HepG2 (cell line): ENCODE measurements around the gene PRSS33. TPM values are rescaled to one million over a fixed set of nuclear protein-coding genes. Genes with fewer than 3 reads are reported as not detected.

Experiments used
- ATAC-seq: fragments of 200-7000 bp; cut with Tn5 transposase; 3 replicates; pipeline ENCODE4 v1.9.1; 2020; ENCODE audit warnings: mild to moderate bottlenecking, moderate library complexity
- BruUV-seq: library from RNA; stranded (reverse); fragments of 400-500 nt; replicated peaks from 2 replicates; lab custom pipeline; 2021; lab: Mats Ljungman, UMichigan
- CTCF ChIA-PET: fragments of 300-600 bp; formaldehyde crosslinking; extraction: SDS; loops from one replicate; lab custom pipeline; 2021; ENCODE audit warnings: low total read pairs, inconsistent platforms, low intra/inter-chr PET ratio; lab: Yijun Ruan, JAX
- POLR2A ChIA-PET: fragments of 350-600 bp; sonication (Branson Sonifier 250); formaldehyde crosslinking; loops from one replicate; lab custom pipeline; 2020; ENCODE audit warnings: antibody characterized with exemption, inconsistent platforms; lab: Yijun Ruan, JAX
- DNase-seq: peaks from one replicate; pipeline ENCODE4 v3.0.0-alpha.2; 2015; ENCODE audit warnings: low spot score
- FAIRE-seq: peaks from 3 replicates; lab custom pipeline; 2011; peaks lifted over from hg19 to GRCh38; lab: Jason Lieb, UNC
- H2AFZ ChIP-seq: one replicate; pipeline ENCODE4 v1.6.1; 2011; ENCODE audit warnings: low read length, inconsistent platforms
- H3K27ac ChIP-seq: fragments of 300-600 bp; 3 replicates; pipeline ENCODE4 v1.8.0; 2011; ENCODE audit warnings: mixed run types, mild to moderate bottlenecking, mixed read lengths, low read length, inconsistent platforms; ENCODE audit not compliant: insufficient read depth; ENCODE audit errors: extremely low read length
- H3K27me3 ChIP-seq, 2 experiments: fragments of 200-600 bp in 1 of 2; 2 replicates in 1 of 2; 3 replicates in 1 of 2; pipeline versions ENCODE4 v1.6.0 to v1.8.0; 2011; ENCODE audit warnings: low read length in 2 of 2, mild to moderate bottlenecking in 2 of 2, moderate library complexity in 2 of 2, inconsistent platforms in 1 of 2; ENCODE audit not compliant: insufficient read depth in 2 of 2, control insufficient read depth in 1 of 2
- H3K36me3 ChIP-seq, 2 experiments: fragments of 200-600 bp in 1 of 2; replicated peaks in 1 of 2; 2 replicates in 1 of 2; 3 replicates in 1 of 2; pipeline versions ENCODE4 v1.5.1 to v1.8.0; 2011; ENCODE audit warnings: low read length in 2 of 2, inconsistent platforms in 1 of 2; ENCODE audit not compliant: insufficient read depth in 2 of 2, control insufficient read depth in 1 of 2
- H3K4me1 ChIP-seq: 2 replicates; pipeline ENCODE4 v1.5.1; 2012; ENCODE audit warnings: low read length, inconsistent platforms; ENCODE audit not compliant: insufficient read depth
- H3K4me2 ChIP-seq: 2 replicates; pipeline ENCODE4 v1.6.0; 2011; ENCODE audit warnings: low read depth, low read length, inconsistent platforms
- H3K4me3 ChIP-seq, 3 experiments: fragments of 200-600 bp in 1 of 3; sonication (generic), shearing (Covaris generic) in 1 of 3; replicated peaks in 1 of 3; 2 replicates each; pipeline ENCODE4 v1.5.1; 2011 to 2016; ENCODE audit warnings: low read length in 3 of 3, inconsistent platforms in 2 of 3, low read depth in 2 of 3, mild to moderate bottlenecking in 2 of 3, control low read depth in 1 of 3, mixed read lengths in 1 of 3; ENCODE audit not compliant: insufficient read depth in 1 of 3
- H3K79me2 ChIP-seq: one replicate; pipeline ENCODE4 v1.6.1; 2011; ENCODE audit warnings: low read length, inconsistent platforms; ENCODE audit not compliant: insufficient read depth
- H3K9ac ChIP-seq: 2 replicates; pipeline ENCODE4 v1.6.0; 2011; ENCODE audit warnings: mild to moderate bottlenecking, low read depth, low read length, inconsistent platforms; ENCODE audit not compliant: insufficient read depth
- H3K9me3 ChIP-seq: 2 replicates; pipeline ENCODE4 v1.5.1; 2012; ENCODE audit warnings: mild to moderate bottlenecking, low read length
- H4K20me1 ChIP-seq: 2 replicates; pipeline ENCODE4 v1.6.0; 2011; ENCODE audit warnings: inconsistent platforms, mild to moderate bottlenecking, low read length, moderate library complexity; ENCODE audit not compliant: insufficient read depth
- ADNP ChIP-seq: sonication (generic); formaldehyde crosslinking; IDR thresholded peaks from 2 replicates; pipeline ENCODE4 v1.4.0; 2020; ENCODE audit warnings: missing genetic modification reagents
- AGO1 ChIP-seq: fragments of 200-400 bp; formaldehyde crosslinking; IDR thresholded peaks from 2 replicates; pipeline ENCODE4 v1.6.1; 2017; ENCODE audit warnings: mild to moderate bottlenecking, low read depth, low read length, moderate library complexity; ENCODE audit not compliant: poor library complexity, severe bottlenecking
- BCL6 ChIP-seq: IDR thresholded peaks from 2 replicates; pipeline ENCODE4 v1.6.1; 2016; ENCODE audit warnings: missing genetic modification reagents, missing compliant biosample characterization
- CREBL2 ChIP-seq: sonication (generic); formaldehyde crosslinking; IDR thresholded peaks from 2 replicates; pipeline ENCODE4 v1.8.1; 2023; ENCODE audit warnings: missing genetic modification reagents, mild to moderate bottlenecking, borderline replicate concordance
- GTF2F1 ChIP-seq: fragments of 150-350 bp; IDR thresholded peaks from 2 replicates; pipeline ENCODE4 v1.6.1; 2014; ENCODE audit warnings: low read length
- MLXIP ChIP-seq: sonication (generic); formaldehyde crosslinking; IDR thresholded peaks from 2 replicates; pipeline ENCODE4 v1.9.0; 2021; ENCODE audit warnings: missing genetic modification reagents, borderline replicate concordance
- PAWR ChIP-seq: sonication (generic); formaldehyde crosslinking; IDR thresholded peaks from 2 replicates; pipeline ENCODE4 v1.4.0; 2020; ENCODE audit warnings: missing genetic modification reagents, mild to moderate bottlenecking, borderline replicate concordance
- TARDBP ChIP-seq: sonication (generic); formaldehyde crosslinking; IDR thresholded peaks from 2 replicates; pipeline ENCODE4 v1.8.0; 2022; ENCODE audit warnings: mild to moderate bottlenecking, missing genetic modification reagents
- TIGD3 ChIP-seq: sonication (generic); formaldehyde crosslinking; IDR thresholded peaks from 2 replicates; pipeline ENCODE4 v1.5.1; 2020; ENCODE audit warnings: mild to moderate bottlenecking, missing genetic modification reagents, borderline replicate concordance
- ZKSCAN5 ChIP-seq: sonication (generic); formaldehyde crosslinking; IDR thresholded peaks from 2 replicates; pipeline ENCODE4 v1.5.1; 2020; ENCODE audit warnings: mild to moderate bottlenecking, missing genetic modification reagents
- WGBS: methylation state at CpG from one replicate; pipeline ENCODE4 v1.1.6; 2017; ENCODE audit warnings: low lambda C conversion rate; 5-methylcytosine and 5-hydroxymethylcytosine counted together
- in situ Hi-C: cut with HindIII; loops from 2 replicates; pipeline ENCODE4 v1.10.0; 2017; ENCODE audit warnings: low pct_unique_long_range_greater_than_20kb; ENCODE audit not compliant: extremely low pct_ligation_motif_present
- intact Hi-C: fragments of 100-400 bp; cut with micrococcal nuclease; formaldehyde crosslinking; loops from one replicate; pipeline ENCODE4 v1.10.0; 2022; ENCODE audit not compliant: unreplicated experiment
- polyA plus RNA-seq, 8 experiments: library from polyadenylated mRNA; depleted of rRNA in 3 of 8; stranded (reverse) in 7 of 8; unstranded in 1 of 8; fragments of >200 nt; fragmentation: Illumina TruSeq in 4 of 8; extraction: Trizol in 4 of 8; gene quantifications; 2 replicates each; pipeline versions ENCODE4 v1.2.1 to v1.2.3, GENCODE V29; 2011 to 2016; ENCODE audit warnings: low read depth in 4 of 8, missing spikeins in 1 of 8, mixed read lengths in 1 of 8; ENCODE audit not compliant: insufficient read depth in 1 of 8
- total RNA-seq, 5 experiments: library from RNA; depleted of rRNA; stranded (reverse); fragments of >200 nt; fragmentation: Illumina TruSeq; extraction: Trizol; gene quantifications; 2 replicates each; pipeline ENCODE4 v1.2.3, GENCODE V29; 2016; ENCODE audit warnings: low read depth in 1 of 5

The PRSS33 gene
- total and polyA plus RNA-seq, 2 of the 13 experiments (the other 11 are each of a cell fraction or from before 2014, with no cell fraction given): not detected

DNA sequence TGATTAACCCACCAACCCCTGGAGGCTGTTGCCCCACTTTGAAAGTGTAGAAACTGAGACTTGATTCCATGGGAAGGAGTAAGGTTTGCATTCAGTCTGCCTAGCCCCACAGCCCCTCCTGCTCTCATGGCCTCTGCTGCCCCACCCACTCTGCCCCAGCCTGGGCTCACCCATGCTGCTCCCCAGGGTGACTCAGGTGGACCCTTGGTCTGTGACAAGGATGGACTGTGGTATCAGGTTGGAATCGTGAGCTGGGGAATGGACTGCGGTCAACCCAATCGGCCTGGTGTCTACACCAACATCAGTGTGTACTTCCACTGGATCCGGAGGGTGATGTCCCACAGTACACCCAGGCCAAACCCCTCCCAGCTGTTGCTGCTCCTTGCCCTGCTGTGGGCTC lies 17.4 kb upstream of the PRSS33 start (continued):
- TF ChIP-seq TIGD3 (no peak), BCL6 (CRISPR knock-in tag) (no peak), GTF2F1 (no peak), TARDBP (CRISPR knock-in tag) (no peak)

GRCh38 chr16:2803545-2804195 lies 16.3 kb upstream of the PRSS33 start:
- in situ Hi-C loops: no loop called here
- intact Hi-C loops: no loop called here
- ATAC-seq (no peak), FAIRE-seq (no peak), DNase-seq (no peak)
- 62% methylated on average over 3 of the region's 3 CpGs for WGBS
- Histone ChIP-seq H3K9me3 (peaks cover 4% of the 10 kb centered on the region; the same call in 1 of the 2 replicates), H3K27ac (no peak overlapping the region), H3K27me3 (peaks cover 0 to 36% of the 10 kb centered on the region in 2 experiments; a peak in 3 of 5 replicates), H3K4me3 (no peak overlapping the region), H3K79me2 (no peaks in the 10 kb centered on the region), H2AFZ (no peak overlapping the region), H3K4me1 (peaks cover 21% of the 10 kb centered on the region), H3K36me3 (no peaks in the 10 kb centered on the region), H3K9ac (no peak overlapping the region), H4K20me1 (no peaks in the 10 kb centered on the region), H3K4me2 (no peak overlapping the region)
- TF ChIP-seq AGO1: no peak
- TF ChIP-seq CREBL2 (CRISPR knock-in tag): no peak
- no peak for TF ChIP-seq ADNP
- no peak for TF ChIP-seq PAWR (CRISPR knock-in tag)
- no peak for TF ChIP-seq GTF2F1
- no peak for TF ChIP-seq ZKSCAN5 (CRISPR knock-in tag)
- no peak for TF ChIP-seq MLXIP (CRISPR knock-in tag)
- ChIA-PET POLR2A (no interaction called here), CTCF (no interaction called here)
- no TSS peak for BruUV-seq
